ENCODE data around the gene ATRNL1.

- no peak for TF ChIP-seq RFX5 (IDR thresholded peaks at IDR 0.05; ENCODE audit: low read length)
- TF ChIP-seq CTCF (IDR thresholded peaks at IDR 0.05), result no peak
- TF ChIP-seq ZBTB33 (IDR thresholded peaks at IDR 0.05; ENCODE audit: borderline replicate concordance, low read depth), result no peak
- TF ChIP-seq CHD2 (IDR thresholded peaks at IDR 0.05; ENCODE audit: low read length, partially characterized antibody), result no peak
These were observed 556.1 kb downstream of the ATRNL1 start for GRCh38 chr10:115649217-115649616.
